Kidney glomerular epithelial cell (primary cell): ENCODE results near the gene NUP98.
"Not testable (repeated sequence)": the region's sequence is repeated elsewhere in the genome, so short reads cannot be mapped to it uniquely, and the experiment has no call there.

ENCODE experiments used
- DNase-seq: peaks from one replicate; lab custom pipeline; 2025; lab: John Stamatoyannopoulos, UW

The NUP98 gene

GRCh38 chr11:3799143-3799542 is 1.8 kb upstream of the NUP98 start:
- DNase-seq: no peak

GRCh38 chr11:3796801-3797328 is 489 bp downstream of the NUP98 start:
- DNase-seq: no peak

- DNase-seq: no peak
These were observed 1.0 kb downstream of the NUP98 start for GRCh38 chr11:3796346-3796745.

- DNase-seq: no peak
These were observed 1.4 kb downstream of the NUP98 start for GRCh38 chr11:3796002-3796311.

- no peak for DNase-seq
These were observed 2.0 kb downstream of the NUP98 start for GRCh38 chr11:3795131-3796001.

GRCh38 chr11:3794387-3794786 is 3.0 kb downstream of the NUP98 start:
- not testable (repeated sequence) for DNase-seq

GRCh38 chr11:3786781-3787428 is 10.4 kb downstream of the NUP98 start:
- DNase-seq: no peak

- DNase-seq: no peak
These were observed 13.7 kb downstream of the NUP98 start for GRCh38 chr11:3783611-3784010.

- no peak for DNase-seq
These were observed 14.4 kb downstream of the NUP98 start for GRCh38 chr11:3782963-3783362.

- no peak for DNase-seq
These were observed 15.9 kb downstream of the NUP98 start for GRCh38 chr11:3781423-3781822.

- no peak for DNase-seq
These were observed 21.5 kb downstream of the NUP98 start for GRCh38 chr11:3775736-3776406.

- DNase-seq: no peak
These were observed 24.2 kb downstream of the NUP98 start for GRCh38 chr11:3773180-3773579.

GRCh38 chr11:3767536-3767935 is 29.8 kb downstream of the NUP98 start:
- no peak for DNase-seq

GRCh38 chr11:3766836-3767235 is 30.5 kb downstream of the NUP98 start:
- not testable (repeated sequence) for DNase-seq

GRCh38 chr11:3764266-3764665 is 33.1 kb downstream of the NUP98 start:
- no peak for DNase-seq

GRCh38 chr11:3755151-3755550 is 42.2 kb downstream of the NUP98 start:
- no peak for DNase-seq

- DNase-seq: no peak
These were observed 44.2 kb downstream of the NUP98 start for GRCh38 chr11:3753110-3753509.

- DNase-seq: no peak
These were observed 49.6 kb downstream of the NUP98 start for GRCh38 chr11:3747704-3748103.

- no peak for DNase-seq
These were observed 52.2 kb downstream of the NUP98 start for GRCh38 chr11:3745161-3745560.

- no peak for DNase-seq
These were observed 58.6 kb downstream of the NUP98 start for GRCh38 chr11:3738723-3739122.

GRCh38 chr11:3738241-3738640 is 59.1 kb downstream of the NUP98 start:
- no peak for DNase-seq

- DNase-seq: no peak
These were observed 59.9 kb downstream of the NUP98 start for GRCh38 chr11:3737386-3737933.

GRCh38 chr11:3736816-3737215 is 60.5 kb downstream of the NUP98 start:
- no peak for DNase-seq
